Thyroid gland (tissue), 4 donors: Measurements from ENCODE around the gene ASIC2. TPM values are rescaled to one million over a fixed set of nuclear protein-coding genes. Genes with fewer than 3 reads are reported as not detected.

Source experiments
- DNase-seq, 2 donors: peaks; one replicate each; pipeline ENCODE4 v3.0.0-alpha.2; 2019
- H3K27ac ChIP-seq, 3 donors: fragments of 200-600 bp; sonication (generic); 1 replicate in 2 of 3; 2 replicates in 1 of 3; pipeline ENCODE4 v1.5.1; 2016 to 2019; ENCODE audit warnings: mild to moderate bottlenecking in 1 of 3, moderate library complexity in 1 of 3
- H3K27me3 ChIP-seq: fragments of 200-600 bp; sonication (generic); one replicate; pipeline ENCODE4 v1.5.1; 2019
- H3K36me3 ChIP-seq, 2 donors: fragments of 200-600 bp; sonication (generic); one replicate each; pipeline ENCODE4 v1.5.1; 2016 to 2019
- H3K4me1 ChIP-seq, 2 donors: fragments of 200-600 bp; sonication (generic); one replicate each; pipeline ENCODE4 v1.5.1; 2017 to 2019
- H3K4me3 ChIP-seq, 3 donors: fragments of 200-600 bp; sonication (generic); replicated peaks in 1 of 3; 1 replicate in 2 of 3; 2 replicates in 1 of 3; pipeline ENCODE4 v1.5.1; 2016; ENCODE audit warnings: mild to moderate bottlenecking in 1 of 3
- H3K9me3 ChIP-seq: fragments of 200-600 bp; sonication (generic); one replicate; pipeline ENCODE4 v1.5.1; 2017
- CTCF ChIP-seq, 6 experiments: fragments of 200-600 bp in 3 of 6; fragments of 450-650 bp in 3 of 6; sonication (generic) in 3 of 6; IDR thresholded peaks; one replicate each; pipeline ENCODE4 v1.5.1; 2016 to 2019; ENCODE audit warnings: antibody characterized with exemption in 6 of 6, mild to moderate bottlenecking in 2 of 6, inconsistent platforms in 1 of 6, moderate library complexity in 1 of 6
- POLR2A ChIP-seq, 2 donors: fragments of 450-650 bp; IDR thresholded peaks; one replicate each; pipeline ENCODE4 v1.6.1; 2017; ENCODE audit warnings: antibody characterized with exemption in 2 of 2, mild to moderate bottlenecking in 2 of 2, moderate library complexity in 1 of 2
- WGBS, 2 donors: methylation state at CpG; one replicate each; pipeline ENCODE4 v1.1.5; 2017; 5-methylcytosine and 5-hydroxymethylcytosine counted together
- intact Hi-C: fragments of 100-400 bp; cut with DNase I; formaldehyde crosslinking; loops from one replicate; pipeline ENCODE4 v1.15.1; 2023
- total RNA-seq, 4 donors: library from RNA; depleted of rRNA; stranded (reverse); fragments of >200 nt; gene quantifications; one replicate each; pipeline ENCODE4 v1.2.3, GENCODE V29; 2016

The ASIC2 gene
- total RNA-seq, 4 donors from 2014 or later = not detected

- intact Hi-C loops = no loop called here
- 72 to 84% methylated on average over 12 of the region's 12 CpGs for WGBS, 2 donors
- Histone ChIP-seq H3K27ac (no peak overlapping the region), H3K9me3 (no peaks in the 10 kb centered on the region), H3K36me3 (no peaks in the 10 kb centered on the region), H3K4me3 (no peak overlapping the region), H3K27me3 (no peaks in the 10 kb centered on the region), H3K4me1 (no peaks in the 10 kb centered on the region)
- no peak for DNase-seq
- TF ChIP-seq POLR2A (IDR thresholded peaks at IDR 0.05) = no peak
- TF ChIP-seq CTCF (IDR thresholded peaks at IDR 0.05) = no peak
Measured at GRCh38 chr17:33072421-33073161, 220.5 kb downstream of the ASIC2 start.

GRCh38 chr17:33071656-33072055 lies 221.4 kb downstream of the ASIC2 start:
- Histone ChIP-seq H3K9me3 (no peaks in the 10 kb centered on the region), H3K4me1 (no peaks in the 10 kb centered on the region), H3K27ac (no peak overlapping the region), H3K4me3 (no peak overlapping the region), H3K36me3 (no peaks in the 10 kb centered on the region), H3K27me3 (no peaks in the 10 kb centered on the region)
- no peak for DNase-seq
- no peak for TF ChIP-seq CTCF (IDR thresholded peaks at IDR 0.05)
- no peak for TF ChIP-seq POLR2A (IDR thresholded peaks at IDR 0.05)
- intact Hi-C loops = no loop called here

- intact Hi-C loops = no loop called here
- 62 to 83% methylated on average over 2 of the region's 2 CpGs for WGBS, 2 donors
- H3K4me3 ChIP-seq = no peak overlapping the region
- no peaks in the 10 kb centered on the region for H3K27me3 ChIP-seq
- DNase-seq = no peak
- no peaks in the 10 kb centered on the region for H3K4me1 ChIP-seq
- no peak for TF ChIP-seq CTCF (IDR thresholded peaks at IDR 0.05)
- no peak for TF ChIP-seq POLR2A (IDR thresholded peaks at IDR 0.05)
- H3K27ac ChIP-seq = no peak overlapping the region
- H3K36me3 ChIP-seq = no peaks in the 10 kb centered on the region
- no peaks in the 10 kb centered on the region for H3K9me3 ChIP-seq
Measured at GRCh38 chr17:33057564-33057963, 235.5 kb downstream of the ASIC2 start.

- no peak for TF ChIP-seq POLR2A (IDR thresholded peaks at IDR 0.05)
- no peak for TF ChIP-seq CTCF (IDR thresholded peaks at IDR 0.05)
- intact Hi-C loops = no loop called here
- 67 to 75% methylated on average over 4 of the region's 4 CpGs for WGBS, 2 donors
Measured at GRCh38 chr17:33056399-33057146, 236.5 kb downstream of the ASIC2 start.

GRCh38 chr17:33055746-33056145 lies 237.3 kb downstream of the ASIC2 start:
- intact Hi-C loops = no loop called here
- H3K27me3 ChIP-seq = no peaks in the 10 kb centered on the region
- WGBS, 2 donors = 71 to 79% methylated on average over 9 of the region's 9 CpGs
- no peaks in the 10 kb centered on the region for H3K4me1 ChIP-seq
- H3K9me3 ChIP-seq = no peaks in the 10 kb centered on the region
- H3K27ac ChIP-seq = no peak overlapping the region
- no peak overlapping the region for H3K4me3 ChIP-seq
- TF ChIP-seq CTCF (IDR thresholded peaks at IDR 0.05) (no peak), POLR2A (IDR thresholded peaks at IDR 0.05) (no peak)
- DNase-seq = no peak
- no peaks in the 10 kb centered on the region for H3K36me3 ChIP-seq

More at GRCh38 chr17:33056399-33057146, 236.5 kb downstream of the ASIC2 start:
- Histone ChIP-seq H3K9me3 (no peaks in the 10 kb centered on the region), H3K4me1 (no peaks in the 10 kb centered on the region), H3K36me3 (no peaks in the 10 kb centered on the region), H3K27me3 (no peaks in the 10 kb centered on the region), H3K27ac (no peak overlapping the region), H3K4me3 (no peak overlapping the region)
- no peak for DNase-seq
